GM20431 (cell line): Measurements from ENCODE around the gene DUSP8.
"Not testable (repeated sequence)": the region's sequence is repeated elsewhere in the genome, so short reads cannot be mapped to it uniquely, and the experiment has no call there.

Experiments used
- in situ Hi-C: fragments of 300-500 bp; cut with MseI, MboI; formaldehyde crosslinking; loops from one replicate; pipeline ENCODE4 v1.15.0; 2020; ENCODE audit warnings: low sequenced_read_pairs; ENCODE audit not compliant: unreplicated experiment

The DUSP8 gene

GRCh38 chr11:1589996-1590395, 17.9 kb upstream of the DUSP8 start:
- in situ Hi-C loops = no loop called here

DNA sequence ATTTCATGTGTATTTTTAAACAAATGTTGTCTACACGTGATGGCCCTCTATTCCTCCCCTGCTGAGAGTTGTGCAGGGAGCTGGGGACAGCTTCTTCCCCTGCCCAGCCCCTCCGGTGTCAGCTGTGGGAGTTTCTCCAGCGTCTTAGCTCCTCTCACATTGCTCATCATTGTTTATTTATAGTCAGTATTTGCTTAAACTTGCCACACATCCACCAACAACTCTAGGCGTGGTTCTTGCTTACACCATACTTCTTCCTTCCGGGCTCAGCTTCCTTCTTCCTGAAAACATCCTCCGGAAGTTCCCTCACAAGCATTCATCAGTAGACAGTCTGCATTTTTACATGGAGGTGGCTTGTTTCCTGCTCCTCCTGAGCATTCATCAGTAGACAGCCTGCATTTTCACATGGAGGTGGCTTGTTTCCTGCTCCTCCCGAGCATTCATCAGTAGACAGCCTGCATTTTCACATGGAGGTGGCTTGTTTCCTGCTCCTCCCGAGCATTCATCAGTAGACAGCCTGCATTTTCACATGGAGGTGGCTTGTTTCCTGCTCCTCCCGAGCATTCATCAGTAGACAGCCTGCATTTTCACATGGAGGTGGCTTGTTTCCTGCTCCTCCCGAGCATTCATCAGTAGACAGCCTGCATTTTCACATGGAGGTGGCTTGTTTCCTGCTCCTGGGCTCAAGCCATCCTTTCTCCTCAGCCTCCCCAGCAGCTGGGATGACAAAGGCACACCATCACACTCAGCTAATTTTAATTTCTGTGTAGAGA, 17.3 kb upstream of the DUSP8 start:
- in situ Hi-C loops = not testable (repeated sequence)

GRCh38 chr11:1586699-1587098, 14.6 kb upstream of the DUSP8 start:
- in situ Hi-C loops = no loop called here

DNA sequence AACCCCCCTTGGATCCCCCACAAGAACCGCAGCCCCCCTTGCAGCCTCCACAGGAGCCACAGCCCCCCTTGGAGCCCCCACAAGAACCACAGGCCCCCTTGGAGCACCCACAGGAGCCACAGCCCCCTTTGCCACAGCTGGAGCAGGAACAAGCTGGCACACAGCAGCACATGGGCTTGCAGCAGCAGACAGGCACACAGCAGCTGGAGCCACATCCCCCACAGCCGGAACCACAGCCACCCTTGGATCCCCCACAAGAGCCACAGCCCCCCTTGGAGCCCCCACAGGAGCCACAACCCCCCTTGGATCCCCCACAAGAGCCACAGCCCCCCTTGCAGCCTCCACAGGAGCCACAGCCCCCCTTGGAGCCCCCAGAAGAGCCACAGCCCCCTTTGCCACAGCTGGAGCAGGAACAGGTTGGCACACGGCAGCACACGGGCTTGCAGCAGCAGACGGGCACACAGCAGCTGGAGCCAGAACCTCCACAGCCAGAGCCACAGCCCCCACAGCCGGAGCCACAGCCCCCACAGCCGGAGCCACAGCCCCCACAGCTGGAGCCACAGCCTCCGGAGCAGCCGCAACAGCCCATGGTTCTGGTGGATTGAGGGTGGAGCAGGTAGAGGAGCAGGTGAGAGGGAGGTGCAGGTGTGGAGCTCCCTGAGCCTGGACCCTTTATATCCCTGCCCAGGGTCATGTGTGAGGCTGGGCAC, 12.7 kb upstream of the DUSP8 start, which contains the start of gene KRTAP5-1:
Gene KRTAP5-1, minus strand, starts transcription at position 623 of the 710 bp plus-strand sequence. Its CDS starts 34 bp downstream, at position 589.
- in situ Hi-C loops = not testable (repeated sequence)

DNA sequence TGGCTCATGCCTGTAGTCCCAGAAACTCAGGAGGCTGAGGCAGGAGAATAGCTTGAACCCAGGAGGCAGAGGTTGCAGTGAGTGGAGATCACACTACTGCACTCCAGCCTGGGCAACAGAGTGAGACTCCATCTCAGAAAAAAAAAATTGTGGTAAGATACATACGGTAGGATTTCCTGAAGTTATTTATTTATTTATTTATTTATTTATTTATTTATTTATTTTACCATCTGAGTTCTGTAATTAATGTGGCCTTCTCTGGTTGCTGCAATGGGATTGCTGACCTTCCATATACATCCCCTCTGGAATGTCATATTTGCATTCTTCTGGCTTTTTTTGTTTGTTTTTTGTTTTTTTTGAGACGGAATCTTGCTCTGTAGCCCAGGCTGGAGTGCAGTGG, 10.8 kb upstream of the DUSP8 start:
- in situ Hi-C loops = not testable (repeated sequence)

GRCh38 chr11:1581976-1582375, 9.9 kb upstream of the DUSP8 start:
- in situ Hi-C loops = no loop called here

DNA sequence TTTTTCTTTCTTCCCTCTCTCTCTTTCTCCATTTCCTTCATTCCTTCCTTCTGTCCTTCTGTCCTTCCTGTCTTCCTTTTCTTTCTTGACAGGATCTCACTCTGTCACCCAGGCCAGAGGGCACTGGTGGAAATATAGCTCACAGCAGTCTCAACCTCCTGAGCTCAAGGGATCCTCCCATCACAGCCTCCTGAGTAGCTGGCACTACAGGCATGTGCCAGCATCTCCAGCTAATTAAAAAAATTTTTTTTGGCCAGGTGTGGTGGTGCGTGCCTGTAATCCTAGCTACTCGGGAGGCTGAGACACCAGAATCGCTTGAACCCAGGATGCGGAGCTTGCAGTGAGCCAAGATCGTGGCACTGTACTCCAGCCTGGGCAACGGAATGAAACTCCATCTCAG, 4.8 kb upstream of the DUSP8 start:
- in situ Hi-C loops = no loop called here

DNA sequence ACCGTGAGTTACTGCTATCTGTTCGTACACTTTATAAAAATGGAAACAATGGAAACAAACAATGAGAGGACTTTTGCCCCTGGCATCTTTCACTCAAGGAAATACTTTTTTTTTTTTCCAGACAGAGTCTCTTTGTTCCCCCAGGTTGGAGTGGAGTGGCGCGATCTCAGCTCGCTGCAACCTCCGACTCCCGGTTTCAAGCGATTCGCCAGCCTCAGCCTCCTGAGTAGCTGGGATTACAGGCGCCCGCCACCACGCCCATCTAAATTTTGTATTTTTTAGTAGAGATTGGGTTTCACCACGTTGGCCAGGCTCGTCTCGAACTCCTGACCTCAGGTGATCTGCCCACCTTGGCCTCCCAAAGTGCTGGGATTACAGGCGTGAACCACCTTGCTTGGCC, 3.7 kb upstream of the DUSP8 start:
- in situ Hi-C loops = not testable (repeated sequence)

GRCh38 chr11:1574933-1575242, 2.8 kb upstream of the DUSP8 start:
- in situ Hi-C loops = no loop called here

GRCh38 chr11:1574238-1574932, 2.3 kb upstream of the DUSP8 start:
- in situ Hi-C loops = no loop called here

GRCh38 chr11:1573903-1574237, 1.8 kb upstream of the DUSP8 start:
- in situ Hi-C loops = no loop called here

- in situ Hi-C loops = no loop called here
Observed at GRCh38 chr11:1573077-1573902, 1.2 kb upstream of the DUSP8 start.

- in situ Hi-C loops = no loop called here
Observed at GRCh38 chr11:1571760-1572196, 293 bp downstream of the DUSP8 start.

DNA sequence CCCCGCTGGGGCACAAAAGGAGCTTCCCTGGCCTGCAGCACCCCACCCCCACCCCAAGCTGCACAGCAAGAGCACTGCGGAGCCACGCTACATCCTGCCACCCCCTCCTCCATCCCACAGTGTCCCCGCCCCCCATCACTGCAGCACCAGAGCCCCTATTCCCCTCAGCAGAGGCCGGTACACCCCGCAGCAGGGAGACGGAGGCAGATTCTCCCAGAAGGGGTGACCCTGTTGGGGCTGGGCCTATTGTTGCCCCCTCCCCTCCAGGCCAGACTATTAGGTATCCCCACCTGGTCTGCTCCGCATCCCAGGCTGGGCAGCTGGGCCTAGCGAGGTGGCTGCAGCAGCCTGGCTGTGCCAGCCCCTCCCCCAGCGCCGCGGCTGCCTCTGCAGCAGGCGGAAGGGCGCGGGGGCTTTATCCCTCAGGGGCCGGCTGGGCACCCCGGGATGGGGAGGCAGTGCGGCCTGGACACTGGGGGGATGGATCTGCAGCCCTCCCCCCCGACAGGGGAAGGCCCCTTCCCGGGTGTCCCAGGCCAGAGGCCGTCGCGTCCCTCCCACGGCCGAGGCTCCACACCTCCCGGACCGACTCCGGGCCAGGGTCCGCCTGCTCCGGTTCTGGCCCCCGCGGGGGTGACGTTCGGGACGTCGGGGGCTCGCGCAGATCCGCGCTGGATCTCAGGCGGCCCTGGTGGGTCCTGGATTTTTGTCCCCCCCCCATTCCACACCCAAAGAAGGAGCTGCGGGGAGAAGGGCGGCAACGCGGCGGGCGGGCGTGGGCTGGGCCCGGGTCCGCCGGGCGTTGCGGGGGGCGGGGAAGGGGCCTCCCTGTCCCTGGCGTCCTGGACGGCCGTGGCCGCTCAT, 943 bp downstream of the DUSP8 start:
- in situ Hi-C loops = no loop called here

DNA sequence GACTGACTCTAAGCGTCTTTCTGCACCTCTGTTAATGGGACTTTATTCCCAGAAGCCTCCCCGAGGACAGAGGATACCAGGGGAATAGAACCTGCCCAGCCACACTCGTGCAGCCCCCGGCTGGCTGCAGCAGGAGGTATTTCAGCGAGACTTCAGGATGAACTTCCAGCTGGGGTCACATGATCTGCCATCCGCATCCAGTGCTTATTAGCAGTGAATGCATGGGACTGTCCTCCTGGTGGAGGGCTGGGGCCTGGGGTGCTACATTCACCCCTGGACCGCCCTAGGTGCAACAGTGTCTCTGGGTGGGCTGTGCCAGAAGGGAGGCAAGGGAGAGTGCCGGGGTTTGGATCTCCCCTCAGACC, 1.6 kb downstream of the DUSP8 start:
- in situ Hi-C loops = no loop called here

GRCh38 chr11:1570001-1570453, 2.0 kb downstream of the DUSP8 start:
- in situ Hi-C loops = no loop called here

GRCh38 chr11:1569251-1569780, 2.8 kb downstream of the DUSP8 start:
- in situ Hi-C loops = no loop called here

- in situ Hi-C loops = no loop called here
Observed at GRCh38 chr11:1568441-1568911, 3.6 kb downstream of the DUSP8 start.

DNA sequence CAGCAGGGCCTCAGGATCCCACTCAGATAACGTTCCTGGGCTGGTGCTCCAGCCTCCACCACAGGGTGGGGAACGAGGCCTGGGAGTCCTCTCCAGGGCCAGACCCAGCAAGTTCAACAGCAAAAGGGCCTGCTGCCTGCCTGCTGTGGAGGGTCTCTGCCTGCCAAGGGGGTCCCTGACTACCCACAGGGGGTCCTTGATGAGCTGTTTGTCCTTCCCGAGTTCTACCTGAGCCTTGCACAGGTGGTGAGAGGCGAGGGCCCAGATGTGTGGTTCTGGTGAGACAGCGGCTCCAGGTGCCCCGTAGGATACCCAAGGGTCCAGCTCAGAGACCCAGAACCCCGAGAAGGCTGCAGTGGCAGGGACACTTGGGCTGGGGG, 4.4 kb downstream of the DUSP8 start:
- in situ Hi-C loops = no loop called here
